ENCODE data around the gene TEX35.

- TF ChIP-seq EZH2 (IDR thresholded peaks at IDR 0.05; ENCODE audit: borderline replicate concordance, low read length) (no peak), CTCF (IDR thresholded peaks at IDR 0.05; ENCODE audit: low read length) (no peak)
Observed at GRCh38 chr1:178486100-178487069, 26.5 kb upstream of the TEX35 start.

Measured in OCI-LY1 (cell line).